ENCODE measurements around the gene PNP.

The PNP gene

DNA sequence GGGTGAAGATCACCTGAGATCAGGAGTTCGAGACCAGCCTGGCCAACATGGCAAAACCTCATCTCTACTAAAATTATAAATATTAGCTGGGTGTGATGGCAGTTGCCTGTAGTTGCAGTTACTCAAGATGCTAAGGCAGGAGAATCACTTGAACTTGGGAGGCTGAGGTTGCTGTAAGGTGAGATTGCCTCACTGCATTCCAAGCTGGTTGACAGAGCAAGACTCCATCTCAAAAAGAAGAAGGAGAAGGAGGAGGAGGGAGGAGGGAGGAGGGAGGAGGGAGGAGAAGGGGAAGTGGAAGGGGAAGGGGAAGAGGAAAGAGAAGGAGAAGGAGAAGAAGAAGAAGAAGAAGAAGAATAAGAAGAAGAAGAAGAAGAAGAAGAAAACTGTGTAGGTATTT is 53.1 kb downstream of the PNP start:
- H2BK120ac ChIP-seq (ENCODE audit: low read depth, low read length) = no peak overlapping the region
- no peak overlapping the region for H4K91ac ChIP-seq (ENCODE audit: low read length)
- no peak for DNase-seq

DNA sequence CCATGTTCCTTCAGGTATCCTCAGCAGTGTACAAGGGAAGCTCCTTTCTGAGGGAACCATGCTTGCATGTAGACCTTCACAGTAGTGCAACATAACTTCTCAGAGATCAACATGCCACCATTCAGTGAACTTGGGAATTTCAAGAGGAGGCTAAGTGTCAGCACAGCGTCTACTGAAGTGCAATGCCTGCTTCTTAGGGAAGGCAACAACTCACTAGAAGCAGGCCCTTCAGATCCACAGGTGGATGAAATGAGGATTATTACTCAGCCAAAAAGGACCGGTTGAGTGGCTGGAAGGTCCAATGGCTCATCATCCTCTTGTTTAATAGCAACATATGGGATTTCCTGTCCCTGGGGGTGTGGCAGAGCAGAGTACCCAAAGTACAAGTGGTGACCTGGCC is 54.8 kb downstream of the PNP start:
- no peaks in the 10 kb centered on the region for H3K79me1 ChIP-seq (replicated peaks; ENCODE audit: low read length, poor library complexity, severe bottlenecking)
- peaks cover 2% of the 10 kb centered on the region for H3K9me3 ChIP-seq (ENCODE audit: control insufficient read depth, low read length)
- no peak overlapping the region for H2BK120ac ChIP-seq (ENCODE audit: low read depth, low read length)
- H3K36me3 ChIP-seq (ENCODE audit: control insufficient read depth in 1 of 2, insufficient read depth in 2 of 2, low read depth in 1 of 2, low read length in 2 of 2) = no peaks in the 10 kb centered on the region
- H3K27me3 ChIP-seq (ENCODE audit: control insufficient read depth in 1 of 2, insufficient read depth in 1 of 2, low read length in 2 of 2) = peaks cover 0 to 29% of the 10 kb centered on the region in 2 experiments
- no peak overlapping the region for H3K14ac ChIP-seq (ENCODE audit: low read length in 2 of 2)
- no peak overlapping the region for H3K27ac ChIP-seq (ENCODE audit: low read length, poor library complexity, severe bottlenecking)
- no peak for DNase-seq
- H3K4me1 ChIP-seq (ENCODE audit: control insufficient read depth, insufficient read depth, low read depth, low read length) = no peaks in the 10 kb centered on the region
- no peak overlapping the region for H2BK15ac ChIP-seq (ENCODE audit: low read depth, poor library complexity, severe bottlenecking)
- no peak overlapping the region for H2BK12ac ChIP-seq (ENCODE audit: low read length in 2 of 2)
- no peak overlapping the region for H2AFZ ChIP-seq (ENCODE audit: low read depth, low read length)
- no peak overlapping the region for H3K23ac ChIP-seq (ENCODE audit: low read length in 2 of 2)
- H3K4me3 ChIP-seq (ENCODE audit: insufficient read depth in 1 of 2, low read depth in 1 of 2, low read length in 2 of 2) = no peak overlapping the region
- WGBS = 89% methylated on average over 2 of the region's 2 CpGs
- H4K91ac ChIP-seq (ENCODE audit: low read length) = no peak overlapping the region
- H2AK5ac ChIP-seq (ENCODE audit: low read length, severe bottlenecking) = no peak overlapping the region
- H3K4me2 ChIP-seq (ENCODE audit: low read length, poor library complexity, severe bottlenecking) = no peak overlapping the region
- no peak overlapping the region for H3K18ac ChIP-seq (ENCODE audit: low read depth in 1 of 2, low read length in 2 of 2)
- H2BK5ac ChIP-seq (ENCODE audit: low read depth, low read length, poor library complexity, severe bottlenecking) = no peak overlapping the region
- H4K8ac ChIP-seq (ENCODE audit: low read length) = no peak overlapping the region
- H3K9ac ChIP-seq (ENCODE audit: low read length) = no peak overlapping the region
- H3K4ac ChIP-seq (ENCODE audit: low read depth in 1 of 2, low read length in 2 of 2) = no peak overlapping the region

More for the DNA sequence above, 53.1 kb downstream of the PNP start:
- no peaks in the 10 kb centered on the region for H3K4me1 ChIP-seq (ENCODE audit: control insufficient read depth, insufficient read depth, low read depth, low read length)
- H2BK12ac ChIP-seq (ENCODE audit: low read length in 2 of 2) = no peak overlapping the region
- peaks cover 2% of the 10 kb centered on the region for H3K9me3 ChIP-seq (ENCODE audit: control insufficient read depth, low read length)
- no peak overlapping the region for H3K4ac ChIP-seq (ENCODE audit: low read depth in 1 of 2, low read length in 2 of 2)
- no peak overlapping the region for H3K4me2 ChIP-seq (ENCODE audit: low read length, poor library complexity, severe bottlenecking)
- H2AFZ ChIP-seq (ENCODE audit: low read depth, low read length) = no peak overlapping the region
- H3K36me3 ChIP-seq (ENCODE audit: control insufficient read depth in 1 of 2, insufficient read depth in 2 of 2, low read depth in 1 of 2, low read length in 2 of 2) = no peaks in the 10 kb centered on the region
- no peak overlapping the region for H3K9ac ChIP-seq (ENCODE audit: low read length)
- H3K79me1 ChIP-seq (replicated peaks; ENCODE audit: low read length, poor library complexity, severe bottlenecking) = no peaks in the 10 kb centered on the region
- H2AK5ac ChIP-seq (ENCODE audit: low read length, severe bottlenecking) = no peak overlapping the region
- WGBS = no CpG with 5 or more reads among the region's 1 CpG
- no peak overlapping the region for H3K14ac ChIP-seq (ENCODE audit: low read length in 2 of 2)
- H4K8ac ChIP-seq (ENCODE audit: low read length) = no peak overlapping the region
- no peak overlapping the region for H3K18ac ChIP-seq (ENCODE audit: low read depth in 1 of 2, low read length in 2 of 2)
- no peak overlapping the region for H3K23ac ChIP-seq (ENCODE audit: low read length in 2 of 2)
- no peak overlapping the region for H2BK5ac ChIP-seq (ENCODE audit: low read depth, low read length, poor library complexity, severe bottlenecking)
- no peak overlapping the region for H3K4me3 ChIP-seq (ENCODE audit: insufficient read depth in 1 of 2, low read depth in 1 of 2, low read length in 2 of 2)
- peaks cover 0 to 19% of the 10 kb centered on the region in 2 experiments for H3K27me3 ChIP-seq (ENCODE audit: control insufficient read depth in 1 of 2, insufficient read depth in 1 of 2, low read length in 2 of 2)
- no peak overlapping the region for H2BK15ac ChIP-seq (ENCODE audit: low read depth, poor library complexity, severe bottlenecking)
- H3K27ac ChIP-seq (ENCODE audit: low read length, poor library complexity, severe bottlenecking) = no peak overlapping the region
